ENCODE results near the gene ERICH6. TPM values are rescaled to one million over a fixed set of nuclear protein-coding genes. Genes with fewer than 3 reads are reported as not detected.

The ERICH6 gene
- total and polyA plus RNA-seq, 2 donors (not counting 3 experiments of a cell fraction or from before 2014, with no cell fraction given), result not detected

- Histone ChIP-seq H3K9ac (replicated peaks; ENCODE audit: extremely low read depth, insufficient read depth, low read length) (no peak overlapping the region), H3K27ac (ENCODE audit: insufficient read depth, low read depth, low read length) (no peak overlapping the region), H3K4me1 (ENCODE audit: control insufficient read depth, extremely low read depth, insufficient read depth, low read length) (no peaks in the 10 kb centered on the region), H3K4me2 (ENCODE audit: insufficient read depth, low read length) (no peak overlapping the region), H3K9me1 (replicated peaks; ENCODE audit: control insufficient read depth, extremely low read depth, insufficient read depth, low read length) (no peaks in the 10 kb centered on the region), H3K4me3 (replicated peaks in 1 of 3; ENCODE audit: insufficient read depth in 1 of 3, low read depth in 1 of 3, low read length in 3 of 3) (no peak overlapping the region), H2AFZ (ENCODE audit: low read depth, low read length) (no peak overlapping the region), H4K20me1 (replicated peaks; ENCODE audit: control insufficient read depth, extremely low read depth, insufficient read depth, low read length) (no peaks in the 10 kb centered on the region), H3K79me2 (ENCODE audit: control insufficient read depth, insufficient read depth, low read length) (peaks cover 83% of the 10 kb centered on the region), H3K36me3 (ENCODE audit: control insufficient read depth in 2 of 2, extremely low read depth in 1 of 2, insufficient read depth in 2 of 2, low read length in 2 of 2) (no peaks in the 10 kb centered on the region), H3K27me3 (ENCODE audit: control insufficient read depth in 2 of 2, insufficient read depth in 2 of 2, low read length in 2 of 2) (no peaks in the 10 kb centered on the region), H3K9me3 (replicated peaks; ENCODE audit: control insufficient read depth, insufficient read depth, low read length) (no peaks in the 10 kb centered on the region)
- ChIA-PET CTCF (no interaction called here), POLR2A (no interaction called here)
- no peak for DNase-seq (ENCODE audit: low read depth, low spot score)
- dilution Hi-C loops (cut with MboI; ENCODE audit: extremely low pct_ligation_motif_present, low sequenced_read_pairs) (no loop called here), intact Hi-C loops (cut with micrococcal nuclease) (no loop called here)
- TF ChIP-seq CTCF (IDR thresholded peaks at IDR 0.05; ENCODE audit: extremely low read depth in 1 of 2, insufficient read depth in 1 of 2, low read depth in 1 of 2, low read length in 2 of 2) (no peak), GATA2 (IDR thresholded peaks at IDR 0.05; ENCODE audit: insufficient read depth, insufficient read length, low read depth, low read length) (no peak), MYC (IDR thresholded peaks at IDR 0.05; ENCODE audit: low read depth, low read length) (no peak), FOS (IDR thresholded peaks at IDR 0.05; ENCODE audit: borderline replicate concordance, insufficient read depth, low read length) (no peak), EZH2 (IDR thresholded peaks at IDR 0.05; ENCODE audit: borderline replicate concordance, low read depth, low read length, severe bottlenecking) (no peak), POLR2AphosphoS5 (IDR thresholded peaks at IDR 0.05; ENCODE audit: insufficient read depth, low read depth, low read length) (no peak), JUN (IDR thresholded peaks at IDR 0.05; ENCODE audit: borderline replicate concordance, insufficient read depth, insufficient read length, low read depth) (no peak), POLR2A (IDR thresholded peaks at IDR 0.05; ENCODE audit: low read depth, low read length) (no peak), MAX (IDR thresholded peaks at IDR 0.05; ENCODE audit: insufficient read depth, insufficient read length) (no peak)
- FAIRE-seq, result no peak
- no TSS peak for BruUV-seq (replicated peaks)
Measured at GRCh38 chr3:150749255-150749654, 45.5 kb upstream of the ERICH6 start.
